Measurements from ENCODE around the gene TNFRSF12A.

DNA sequence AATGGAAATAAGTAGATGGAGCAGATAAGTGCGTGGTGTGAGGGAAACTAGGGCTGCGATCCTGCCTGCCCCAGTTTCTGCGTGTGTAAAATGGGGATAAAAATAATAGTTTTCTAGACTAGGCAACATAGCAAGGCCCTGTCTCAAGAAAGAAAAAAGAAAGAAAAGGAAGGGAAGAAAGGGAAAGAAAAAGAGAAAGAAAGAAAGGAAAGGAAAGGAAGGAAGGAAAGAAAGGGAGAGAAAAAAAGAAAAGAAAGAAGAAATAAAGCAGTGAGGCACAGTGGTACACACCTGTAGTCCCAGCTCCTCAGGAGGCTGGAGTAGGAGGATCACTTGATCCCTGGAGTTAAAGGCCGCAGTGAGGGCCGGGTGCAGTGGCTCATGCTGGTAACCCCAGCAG, 37.8 kb upstream of the TNFRSF12A start:
- TF ChIP-seq CTCF (conservative IDR thresholded peaks at IDR 0.05 in 1 of 2, IDR thresholded peaks at IDR 0.05 in 1 of 2; ENCODE audit: low read depth in 1 of 2, low read length in 2 of 2) (no peak), EZH2 (IDR thresholded peaks at IDR 0.05; ENCODE audit: low read length, missing control alignments) (no peak)
